A549 treated with AZD2906 at 1 μM for 4 hours (cell line): ENCODE data around the gene ZSCAN30. TPM values are rescaled to one million over a fixed set of nuclear protein-coding genes. Genes with fewer than 3 reads are reported as not detected.

Source experiments
- total RNA-seq: library from RNA; stranded (reverse); fragments of 200-300 nt; extraction: Qiagen RNA extraction; gene quantifications from 5 replicates; pipeline ENCODE4 v1.2.3, GENCODE V29; 2022

The ZSCAN30 gene
- 0.67 to 0.88 TPM (median 0.84 TPM) in 5 replicates for total RNA-seq

GRCh38 chr18:35290094-35290735 is at the start of gene ZSCAN30:
Gene ZSCAN30, minus strand, starts transcription at chr18:35290229. Its CDS starts 25,877 bp downstream, at chr18:35264352.

GRCh38 chr18:35240664-35241447 is 49.2 kb downstream of the ZSCAN30 start, which contains the start of gene ZNF397:
Gene ZNF397, plus strand, starts transcription at chr18:35241034. Its CDS starts 1,437 bp downstream, at chr18:35242471.

Other genes starting within 250 kb of the ZSCAN30 start
- 9.9 to 14.9 TPM (median 11.2 TPM) in 5 replicates for gene MAPRE2, start 248.8 kb downstream of the ZSCAN30 start, total RNA-seq
- gene ZNF397, start 49.2 kb downstream of the ZSCAN30 start, total RNA-seq = 3.1 to 4.9 TPM (median 4.5 TPM) in 5 replicates
- 10.4 to 12.2 TPM (median 11.1 TPM) in 5 replicates for gene ZNF24, start 54.2 kb upstream of the ZSCAN30 start, total RNA-seq
- gene ZNF396, start 87.1 kb upstream of the ZSCAN30 start, total RNA-seq = 0.54 to 0.89 TPM (median 0.60 TPM) in 5 replicates
- 22.3 to 25.9 TPM (median 24.9 TPM) in 5 replicates for gene INO80C, start 207.7 kb upstream of the ZSCAN30 start, total RNA-seq